Amygdala (tissue), 56 donors: Measurements from ENCODE around the gene AP1S3.
A peak's percentile ranks its signal among the peaks of the same experiment; 100 is the strongest.
"Not testable (repeated sequence)": the region's sequence is repeated elsewhere in the genome, so short reads cannot be mapped to it uniquely, and the experiment has no call there.

Source experiments
- DNase-seq, 56 donors: peaks; one replicate each; lab custom pipeline; 2025; lab: John Stamatoyannopoulos, UW

AP1S3 gene

GRCh38 chr2:223837287-223838061 lies at the start of gene AP1S3:
Gene AP1S3, minus strand, starts transcription at chr2:223837582. Its CDS starts 132 bp downstream, at chr2:223837450.
- peak in 41 of 56 donors; percentile 2 to 63 (median 30) for DNase-seq

GRCh38 chr2:223887127-223887526 lies 49.7 kb upstream of the AP1S3 start:
- DNase-seq = no peak

GRCh38 chr2:223886726-223887125 lies 49.3 kb upstream of the AP1S3 start:
- no peak for DNase-seq

DNA sequence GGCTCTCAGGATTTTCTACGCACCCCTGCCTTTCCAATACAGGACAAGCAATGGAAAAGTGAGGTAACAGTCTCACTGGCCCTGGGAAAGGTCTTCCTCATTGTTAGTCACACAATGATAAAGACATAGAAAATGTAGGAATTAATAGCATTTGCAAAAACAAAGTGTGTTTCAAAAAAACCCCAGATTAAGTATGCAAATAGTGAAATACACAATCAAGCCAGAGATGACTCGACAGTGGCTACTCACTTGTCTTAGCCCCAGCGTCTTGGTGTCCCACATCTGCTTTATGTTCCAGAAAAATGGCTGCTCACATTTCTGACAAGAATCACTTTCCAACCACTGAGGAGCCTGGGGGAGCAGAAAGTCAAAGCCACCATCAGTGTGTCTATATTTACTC lies 47.0 kb upstream of the AP1S3 start:
- no peak for DNase-seq

GRCh38 chr2:223882715-223883114 lies 45.3 kb upstream of the AP1S3 start:
- no peak for DNase-seq

- peak in 7 of 56 donors; percentile 3 to 41 (median 9) for DNase-seq
Measured at GRCh38 chr2:223880796-223881195, 43.4 kb upstream of the AP1S3 start.

- no peak for DNase-seq
Measured at GRCh38 chr2:223877721-223878410, 40.5 kb upstream of the AP1S3 start.

- DNase-seq = no peak
Measured at GRCh38 chr2:223873672-223874071, 36.3 kb upstream of the AP1S3 start.

DNA sequence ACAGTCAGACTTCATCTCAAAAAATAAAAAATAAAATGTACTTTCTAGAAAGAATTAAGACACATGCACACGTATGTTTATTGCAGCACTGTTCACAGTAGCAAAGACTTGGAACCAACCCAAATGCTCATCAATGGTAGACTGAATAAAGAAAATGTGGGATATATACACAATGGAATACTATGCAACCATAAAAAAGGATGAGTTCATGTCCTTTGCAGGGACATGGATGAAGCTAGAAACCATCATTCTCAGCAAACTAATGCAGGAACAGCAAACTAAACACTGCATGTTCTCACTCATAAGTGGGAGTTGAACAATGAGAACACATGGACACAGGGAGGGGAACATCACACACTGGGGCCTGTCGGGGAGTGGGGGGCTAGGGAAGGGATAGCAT lies 35.4 kb upstream of the AP1S3 start:
- DNase-seq = not testable (repeated sequence)

DNA sequence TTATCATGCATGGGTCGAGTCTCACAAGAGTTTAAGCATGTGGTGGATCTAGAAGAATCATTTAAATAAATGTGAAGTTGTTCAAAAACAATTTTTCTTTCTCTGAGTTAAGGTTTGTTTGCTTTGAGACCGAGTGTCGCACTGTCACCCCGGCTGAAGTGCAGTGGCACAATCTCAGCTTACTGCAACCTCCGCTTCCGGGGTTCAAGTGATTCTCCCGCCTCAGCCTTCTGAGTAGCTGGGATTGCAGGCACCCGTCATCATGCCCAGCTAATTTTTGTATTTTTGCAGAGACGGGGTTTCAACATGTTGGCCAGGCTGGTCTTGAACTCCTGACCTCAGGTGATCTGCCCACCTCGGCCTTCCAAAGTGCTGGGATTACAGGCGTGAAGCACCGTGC lies 34.3 kb upstream of the AP1S3 start:
- DNase-seq = not testable (repeated sequence)

DNA sequence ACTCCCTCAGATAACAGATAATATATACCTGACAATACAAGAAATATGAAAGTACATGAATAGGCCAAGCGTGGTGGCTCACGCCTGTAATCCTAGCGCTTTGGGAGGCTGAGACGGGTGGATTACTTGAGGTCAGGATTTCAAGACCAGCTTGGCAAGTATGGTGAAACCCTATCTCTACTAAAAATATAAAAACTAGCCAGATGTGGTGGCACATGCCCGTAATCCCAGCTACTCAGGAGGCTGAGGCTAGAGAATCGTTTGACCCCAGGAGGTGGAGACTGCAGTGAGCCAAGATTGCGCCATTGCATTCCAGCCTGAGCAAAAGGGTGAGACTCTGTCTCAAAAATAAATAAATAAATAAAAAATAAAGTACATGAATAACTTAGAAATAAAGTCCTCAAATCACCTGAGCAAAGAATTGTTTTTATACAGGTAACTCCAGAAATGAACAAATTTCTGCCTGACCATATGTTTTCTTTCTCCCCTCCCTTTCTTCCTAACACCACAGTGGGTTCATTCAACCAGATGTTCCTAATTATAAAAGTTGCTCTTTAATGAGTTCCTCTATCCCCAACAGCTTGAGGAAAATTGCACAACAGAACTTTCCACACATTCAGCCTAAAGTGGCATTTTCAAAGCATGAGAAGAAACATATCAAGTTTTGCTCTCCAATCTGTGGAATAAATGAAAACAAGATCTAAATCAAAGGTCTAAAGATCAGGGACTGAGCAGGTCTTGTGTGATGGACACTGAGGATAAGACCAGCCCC lies 33.6 kb upstream of the AP1S3 start:
- no peak for DNase-seq

DNA sequence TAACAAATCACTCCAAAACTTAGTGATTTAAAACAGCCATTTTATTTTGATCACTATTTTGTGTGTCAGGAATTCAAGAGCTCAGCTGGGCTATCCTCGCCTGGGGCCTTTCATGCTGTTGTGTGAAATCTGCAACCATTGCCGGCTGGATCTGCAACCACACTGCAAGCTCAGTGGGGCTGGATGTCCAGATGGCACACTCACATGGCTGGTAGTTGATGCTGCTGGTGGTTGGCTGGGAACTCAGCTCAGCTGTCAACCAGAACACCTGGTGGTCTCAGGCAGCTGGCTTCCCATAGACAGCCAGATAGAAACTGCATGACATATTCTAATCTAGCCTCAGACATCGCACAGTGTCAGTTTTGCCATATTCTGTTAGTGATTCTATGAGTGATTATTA lies 30.6 kb upstream of the AP1S3 start:
- DNase-seq = peak in 10 of 56 donors; percentile 1 to 17 (median 5)

DNA sequence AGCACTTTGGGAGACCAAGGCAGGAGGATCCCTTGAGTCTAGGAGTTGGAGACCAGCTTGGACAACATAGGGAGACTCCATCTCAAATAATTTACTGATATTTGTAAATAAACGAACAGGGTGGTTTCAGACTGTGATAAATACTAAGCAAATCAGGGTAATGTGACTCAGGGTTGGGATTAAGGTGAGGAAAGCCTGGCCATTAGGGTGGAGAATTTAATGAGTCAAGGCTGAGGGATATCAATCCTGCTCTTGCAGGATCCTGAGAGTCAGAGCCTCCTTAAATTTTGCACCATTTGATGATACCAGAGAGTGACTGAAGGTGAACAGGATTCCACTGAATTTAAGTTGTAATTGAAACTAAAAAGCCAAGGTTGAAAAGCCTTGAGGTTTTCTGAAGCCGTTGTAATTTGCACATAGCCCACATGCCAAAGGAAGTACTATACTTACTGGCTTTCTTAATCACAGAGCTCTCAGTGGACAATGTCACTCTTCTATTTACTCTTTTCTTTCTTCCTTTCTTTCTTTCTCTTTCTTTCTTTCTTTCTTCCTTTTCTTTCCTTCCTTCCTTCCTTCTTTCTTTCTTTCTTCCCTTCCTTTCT lies 28.6 kb upstream of the AP1S3 start:
- DNase-seq = no peak

DNA sequence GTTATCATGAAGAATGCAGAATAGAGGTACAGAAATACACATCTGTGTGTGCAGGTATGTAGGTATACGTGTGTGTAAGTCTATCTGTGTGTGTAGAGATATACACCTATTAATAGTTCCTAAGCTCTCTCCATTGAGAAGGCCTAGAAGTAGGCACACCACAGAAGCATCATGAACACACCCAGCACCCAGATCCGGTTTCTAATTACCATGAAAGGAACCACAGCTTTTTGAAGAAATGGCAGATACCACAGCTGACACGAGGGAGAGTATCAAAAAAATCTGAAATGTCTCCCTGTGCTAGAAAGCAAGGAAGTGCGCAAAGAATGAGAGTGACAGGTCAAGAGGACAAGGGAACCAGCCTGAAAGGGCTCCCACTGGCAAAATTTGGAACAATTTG lies 27.7 kb upstream of the AP1S3 start:
- DNase-seq = no peak

GRCh38 chr2:223863491-223863890 lies 26.1 kb upstream of the AP1S3 start:
- DNase-seq = no peak

- DNase-seq = no peak
Measured at GRCh38 chr2:223860809-223861738, 23.7 kb upstream of the AP1S3 start.

GRCh38 chr2:223859070-223859469 lies 21.7 kb upstream of the AP1S3 start:
- no peak for DNase-seq

GRCh38 chr2:223856584-223856983 lies 19.2 kb upstream of the AP1S3 start:
- DNase-seq = no peak

DNA sequence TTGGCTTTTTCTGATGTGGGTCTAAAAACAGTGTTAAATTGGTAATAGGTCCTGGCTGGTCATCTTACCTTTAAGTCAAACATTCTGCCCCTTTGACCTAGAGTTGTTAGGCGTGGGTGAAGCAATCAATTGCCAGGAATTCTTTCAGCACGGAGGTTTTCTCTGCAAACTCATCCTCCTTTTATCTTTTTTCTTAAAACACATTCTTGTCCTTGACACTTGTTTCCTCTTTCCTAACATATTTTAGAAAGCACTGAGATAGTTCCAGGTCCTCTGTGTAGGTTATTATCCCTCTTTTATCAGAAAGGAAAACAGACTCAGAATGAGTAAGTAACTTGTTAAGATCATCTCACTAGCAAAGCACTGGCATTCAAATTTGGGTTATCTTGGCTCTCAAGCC lies 18.6 kb upstream of the AP1S3 start:
- DNase-seq = no peak

DNA sequence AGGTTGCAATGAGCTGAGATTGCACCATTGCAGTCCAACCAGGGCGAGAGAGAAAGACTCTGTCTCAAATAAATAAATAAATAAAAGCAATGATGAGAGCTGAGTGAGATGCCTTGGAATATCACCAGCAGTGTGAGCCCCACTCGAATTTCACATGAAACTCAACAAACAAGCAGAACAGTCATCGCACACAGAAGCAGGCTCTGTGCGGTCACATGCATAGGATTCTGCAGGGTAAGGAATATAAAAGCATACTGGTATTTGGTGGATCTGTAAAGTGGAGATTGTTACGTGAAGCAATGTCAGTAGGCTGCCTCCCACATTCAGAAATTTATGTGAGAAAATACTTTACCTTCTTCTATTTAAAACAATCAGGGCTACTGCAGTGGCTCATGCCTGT lies 18.0 kb upstream of the AP1S3 start:
- no peak for DNase-seq
